A673 (cell line): ENCODE data around the gene SRD5A1. TPM values are rescaled to one million over a fixed set of nuclear protein-coding genes. Genes with fewer than 3 reads are reported as not detected.

Source experiments
- BruUV-seq: library from RNA; stranded (reverse); fragments of 400-500 nt; replicated peaks from 2 replicates; lab custom pipeline; 2021; lab: Mats Ljungman, UMichigan
- CTCF ChIA-PET: fragments of 300-600 bp; sonication (Branson Sonifier 250); formaldehyde crosslinking; loops from one replicate; lab custom pipeline; 2022; ENCODE audit warnings: antibody characterized with exemption; lab: Charles Lee
- POLR2A ChIA-PET: fragments of 300-600 bp; sonication (Branson Sonifier 250); formaldehyde crosslinking; loops from one replicate; lab custom pipeline; 2022; ENCODE audit warnings: antibody characterized with exemption; ENCODE audit not compliant: low non-redundant PET; lab: Charles Lee
- DNase-seq: peaks from one replicate; pipeline ENCODE4 v3.0.0-alpha.2; 2015; ENCODE audit warnings: low spot score
- H3K27ac ChIP-seq: fragments of 200-600 bp; sonication (generic); 2 replicates; pipeline ENCODE4 v1.5.1; 2016; ENCODE audit warnings: mixed run types, low read depth, mild to moderate bottlenecking, mixed read lengths, antibody characterized with exemption, low read length; ENCODE audit not compliant: poor library complexity, severe bottlenecking
- H3K27me3 ChIP-seq: fragments of 200-600 bp; sonication (generic); replicated peaks from 2 replicates; pipeline ENCODE4 v1.6.1; 2017; ENCODE audit warnings: mixed run types, low read depth, mild to moderate bottlenecking, mixed read lengths, antibody characterized with exemption, low read length; ENCODE audit not compliant: insufficient read depth, poor library complexity
- H3K36me3 ChIP-seq: fragments of 200-600 bp; sonication (generic); 2 replicates; pipeline ENCODE4 v1.6.1; 2016; ENCODE audit warnings: mixed run types, mild to moderate bottlenecking, mixed read lengths, antibody characterized with exemption, low read length; ENCODE audit not compliant: insufficient read depth, poor library complexity, severe bottlenecking
- H3K4me1 ChIP-seq: fragments of 200-600 bp; sonication (generic); 2 replicates; pipeline ENCODE4 v1.6.1; 2017; ENCODE audit warnings: mixed run types, mild to moderate bottlenecking, mixed read lengths, antibody characterized with exemption, low read length; ENCODE audit not compliant: insufficient read depth, poor library complexity, severe bottlenecking
- H3K4me3 ChIP-seq: fragments of 200-600 bp; sonication (generic); 2 replicates; pipeline ENCODE4 v1.5.1; 2016; ENCODE audit warnings: low read depth, mixed run types, mild to moderate bottlenecking, mixed read lengths, low read length; ENCODE audit not compliant: poor library complexity, severe bottlenecking
- H3K9me3 ChIP-seq: fragments of 200-600 bp; sonication (generic); 2 replicates; pipeline ENCODE4 v1.6.1; 2016; ENCODE audit warnings: mixed run types, low read depth, mild to moderate bottlenecking, mixed read lengths, antibody characterized with exemption, low read length; ENCODE audit not compliant: poor library complexity, severe bottlenecking
- EZH2 ChIP-seq: fragments of 200-600 bp; sonication (generic); IDR thresholded peaks from 2 replicates; pipeline ENCODE4 v1.6.1; 2017; ENCODE audit warnings: borderline replicate concordance, low read depth, mild to moderate bottlenecking, mixed read lengths, antibody characterized with exemption, low read length; ENCODE audit not compliant: poor library complexity, severe bottlenecking
- intact Hi-C: fragments of 100-400 bp; cut with micrococcal nuclease; formaldehyde crosslinking; loops from one replicate; pipeline ENCODE4 v1.10.0; 2022; ENCODE audit not compliant: unreplicated experiment
- total RNA-seq: library from RNA; stranded (reverse); gene quantifications from 2 replicates; pipeline ENCODE4 v1.2.3, GENCODE V29; 2021
- TF ChIP-seq, protein P1 (sequence below): fragments of 300-800, 200-600 bp; sonication (generic); conservative IDR thresholded peaks from 2 replicates; pipeline ENCODE4 v1.5.1; 2017; ENCODE audit warnings: low read depth, mild to moderate bottlenecking, antibody characterized with exemption, low read length, moderate library complexity, mixed read lengths

The SRD5A1 gene
- total RNA-seq, 1 experiment from 2014 or later: 32.0 TPM

DNA sequence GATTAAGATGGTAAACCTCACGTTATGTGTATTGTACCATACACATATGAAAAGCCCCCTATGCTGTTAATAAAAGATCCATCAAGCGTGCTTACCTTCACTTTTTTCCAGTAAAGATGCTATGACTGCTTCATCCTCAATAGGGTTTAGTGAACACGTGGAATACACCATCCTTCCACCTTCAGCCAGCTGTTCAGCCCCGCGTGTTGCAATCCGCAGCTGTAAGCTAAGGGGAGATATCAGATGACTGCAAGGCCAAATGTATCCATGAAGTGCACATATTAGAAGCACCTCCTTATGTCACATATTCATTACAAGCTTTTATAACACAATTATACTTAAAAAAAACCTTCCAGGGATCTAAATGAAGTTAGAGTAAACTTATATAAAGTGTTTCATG, 16.6 kb upstream of the SRD5A1 start:
- no peak overlapping the region for H3K4me3 ChIP-seq
- peaks cover 86% of the 10 kb centered on the region for H3K36me3 ChIP-seq
- H3K4me1 ChIP-seq: no peaks in the 10 kb centered on the region
- no TSS peak for BruUV-seq
- no peaks in the 10 kb centered on the region for H3K27me3 ChIP-seq
- H3K27ac ChIP-seq: no peak overlapping the region
- ChIA-PET CTCF (no interaction called here), POLR2A (no interaction called here)
- TF ChIP-seq EZH2: no peak
- TF ChIP-seq, protein P1, sequence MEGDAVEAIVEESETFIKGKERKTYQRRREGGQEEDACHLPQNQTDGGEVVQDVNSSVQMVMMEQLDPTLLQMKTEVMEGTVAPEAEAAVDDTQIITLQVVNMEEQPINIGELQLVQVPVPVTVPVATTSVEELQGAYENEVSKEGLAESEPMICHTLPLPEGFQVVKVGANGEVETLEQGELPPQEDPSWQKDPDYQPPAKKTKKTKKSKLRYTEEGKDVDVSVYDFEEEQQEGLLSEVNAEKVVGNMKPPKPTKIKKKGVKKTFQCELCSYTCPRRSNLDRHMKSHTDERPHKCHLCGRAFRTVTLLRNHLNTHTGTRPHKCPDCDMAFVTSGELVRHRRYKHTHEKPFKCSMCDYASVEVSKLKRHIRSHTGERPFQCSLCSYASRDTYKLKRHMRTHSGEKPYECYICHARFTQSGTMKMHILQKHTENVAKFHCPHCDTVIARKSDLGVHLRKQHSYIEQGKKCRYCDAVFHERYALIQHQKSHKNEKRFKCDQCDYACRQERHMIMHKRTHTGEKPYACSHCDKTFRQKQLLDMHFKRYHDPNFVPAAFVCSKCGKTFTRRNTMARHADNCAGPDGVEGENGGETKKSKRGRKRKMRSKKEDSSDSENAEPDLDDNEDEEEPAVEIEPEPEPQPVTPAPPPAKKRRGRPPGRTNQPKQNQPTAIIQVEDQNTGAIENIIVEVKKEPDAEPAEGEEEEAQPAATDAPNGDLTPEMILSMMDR: no peak
- DNase-seq: no peak
- H3K9me3 ChIP-seq: no peaks in the 10 kb centered on the region
- intact Hi-C loops: no loop called here

DNA sequence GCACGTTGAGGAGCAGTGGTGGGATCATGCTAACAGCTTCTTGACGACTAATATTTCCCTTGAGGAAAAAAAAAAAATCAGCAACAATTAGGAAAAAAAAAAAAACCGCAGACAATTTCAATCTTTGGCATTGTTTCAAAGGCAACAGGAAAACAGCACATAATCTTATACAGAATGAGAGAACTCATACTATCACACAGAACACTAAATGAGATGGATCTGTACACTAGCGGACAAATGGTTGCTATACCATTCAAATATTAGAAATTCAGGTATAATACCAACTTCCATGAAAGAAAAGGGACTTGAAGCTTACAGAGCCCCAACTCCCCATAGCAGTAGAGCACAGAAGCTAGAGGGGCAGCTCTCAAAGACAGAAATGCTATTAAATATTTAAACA, 10.0 kb upstream of the SRD5A1 start:
- TF ChIP-seq, protein P1: no peak
- TF ChIP-seq EZH2: no peak
- H3K27ac ChIP-seq: no peak overlapping the region
- POLR2A ChIA-PET: no interaction called here
- no peaks in the 10 kb centered on the region for H3K27me3 ChIP-seq
- peaks cover 94% of the 10 kb centered on the region for H3K36me3 ChIP-seq
- no peaks in the 10 kb centered on the region for H3K4me1 ChIP-seq
- H3K4me3 ChIP-seq: no peak overlapping the region
- intact Hi-C loops: no loop called here
- BruUV-seq: no TSS peak
- CTCF ChIA-PET: no interaction called here
- DNase-seq: no peak
- H3K9me3 ChIP-seq: no peaks in the 10 kb centered on the region

DNA sequence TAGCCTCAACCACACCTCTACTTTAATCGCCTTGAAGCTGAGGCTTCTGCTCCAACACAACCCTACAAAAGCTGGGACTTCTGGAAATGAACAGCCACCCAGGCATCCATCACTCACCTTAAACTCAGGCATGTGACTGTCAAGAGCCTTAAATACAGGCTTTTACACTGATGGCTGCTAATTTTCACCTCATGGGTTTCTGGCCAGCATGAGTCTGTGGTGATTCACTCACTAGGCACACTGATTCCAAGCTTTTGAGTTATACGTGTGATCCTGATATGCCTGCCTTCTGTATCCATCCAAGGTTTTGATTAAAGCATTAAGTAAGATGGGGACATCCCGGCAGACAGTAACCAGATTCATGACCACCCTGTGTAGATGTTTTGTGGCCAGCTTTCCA, 9.3 kb upstream of the SRD5A1 start:
- H3K36me3 ChIP-seq: peaks cover 94% of the 10 kb centered on the region
- POLR2A ChIA-PET: no interaction called here
- no peak overlapping the region for H3K4me3 ChIP-seq
- H3K27me3 ChIP-seq: no peaks in the 10 kb centered on the region
- no peak overlapping the region for H3K27ac ChIP-seq
- H3K9me3 ChIP-seq: no peaks in the 10 kb centered on the region
- no peak for TF ChIP-seq EZH2
- TF ChIP-seq, protein P1: no peak
- CTCF ChIA-PET: no interaction called here
- DNase-seq: no peak
- no peaks in the 10 kb centered on the region for H3K4me1 ChIP-seq
- intact Hi-C loops: no loop called here
- no TSS peak for BruUV-seq
